HG03095 (cell line): ENCODE data around the gene RBMS3.
"Not testable (repeated sequence)": the region's sequence is repeated elsewhere in the genome, so short reads cannot be mapped to it uniquely, and the experiment has no call there.

Experiments
- ATAC-seq: cut with Tn5 transposase; IDR thresholded peaks from one replicate; pipeline ENCODE4 v1.9.1; 2021; ENCODE audit warnings: moderate library complexity; ENCODE audit not compliant: unreplicated experiment

Gene RBMS3

GRCh38 chr3:29976871-29977270 is 696.0 kb downstream of the RBMS3 start:
- no peak for ATAC-seq

- ATAC-seq, result no peak
Observed at GRCh38 chr3:29977360-29977759, 696.5 kb downstream of the RBMS3 start.

- ATAC-seq, result no peak
Observed at GRCh38 chr3:29978036-29978435, 697.2 kb downstream of the RBMS3 start.

- ATAC-seq, result no peak
Observed at GRCh38 chr3:29991198-29991597, 710.3 kb downstream of the RBMS3 start.

- ATAC-seq, result no peak
Observed at GRCh38 chr3:30002797-30003196, 721.9 kb downstream of the RBMS3 start.

- ATAC-seq, result no peak
Observed at GRCh38 chr3:30003741-30004140, 722.9 kb downstream of the RBMS3 start.

GRCh38 chr3:30004481-30004880 is 723.6 kb downstream of the RBMS3 start:
- ATAC-seq, result no peak

GRCh38 chr3:30006111-30006510 is 725.2 kb downstream of the RBMS3 start:
- ATAC-seq, result no peak

GRCh38 chr3:30007668-30008067 is 726.8 kb downstream of the RBMS3 start:
- ATAC-seq, result no peak

- no peak for ATAC-seq
Observed at GRCh38 chr3:30011237-30011803, 730.4 kb downstream of the RBMS3 start.

GRCh38 chr3:30012941-30013543 is 732.2 kb downstream of the RBMS3 start:
- no peak for ATAC-seq

- ATAC-seq, result no peak
Observed at GRCh38 chr3:30017901-30018300, 737.0 kb downstream of the RBMS3 start.

- ATAC-seq, result no peak
Observed at GRCh38 chr3:30020380-30020779, 739.5 kb downstream of the RBMS3 start.

- ATAC-seq, result no peak
Observed at GRCh38 chr3:30024466-30024865, 743.6 kb downstream of the RBMS3 start.

GRCh38 chr3:30026851-30027250 is 746.0 kb downstream of the RBMS3 start:
- no peak for ATAC-seq

- no peak for ATAC-seq
Observed at GRCh38 chr3:30034246-30034991, 753.5 kb downstream of the RBMS3 start.

- ATAC-seq, result no peak
Observed at GRCh38 chr3:30035935-30036567, 755.2 kb downstream of the RBMS3 start.

GRCh38 chr3:30040126-30040525 is 759.3 kb downstream of the RBMS3 start:
- no peak for ATAC-seq

GRCh38 chr3:30041481-30041880 is 760.6 kb downstream of the RBMS3 start:
- not testable (repeated sequence) for ATAC-seq

GRCh38 chr3:30042274-30042859 is 761.5 kb downstream of the RBMS3 start:
- no peak for ATAC-seq

GRCh38 chr3:30042916-30043555 is 762.2 kb downstream of the RBMS3 start:
- ATAC-seq, result no peak
